ENCODE measurements around the gene TUBGCP6.

TUBGCP6 gene

GRCh38 chr22:50272044-50272802, 27.4 kb upstream of the TUBGCP6 start:
- TF ChIP-seq POLR2AphosphoS5 (IDR thresholded peaks at IDR 0.05; ENCODE audit: low read depth, low read length) = no peak

- no peak for TF ChIP-seq POLR2AphosphoS5 (IDR thresholded peaks at IDR 0.05; ENCODE audit: low read depth, low read length)
- TF ChIP-seq, protein P1, sequence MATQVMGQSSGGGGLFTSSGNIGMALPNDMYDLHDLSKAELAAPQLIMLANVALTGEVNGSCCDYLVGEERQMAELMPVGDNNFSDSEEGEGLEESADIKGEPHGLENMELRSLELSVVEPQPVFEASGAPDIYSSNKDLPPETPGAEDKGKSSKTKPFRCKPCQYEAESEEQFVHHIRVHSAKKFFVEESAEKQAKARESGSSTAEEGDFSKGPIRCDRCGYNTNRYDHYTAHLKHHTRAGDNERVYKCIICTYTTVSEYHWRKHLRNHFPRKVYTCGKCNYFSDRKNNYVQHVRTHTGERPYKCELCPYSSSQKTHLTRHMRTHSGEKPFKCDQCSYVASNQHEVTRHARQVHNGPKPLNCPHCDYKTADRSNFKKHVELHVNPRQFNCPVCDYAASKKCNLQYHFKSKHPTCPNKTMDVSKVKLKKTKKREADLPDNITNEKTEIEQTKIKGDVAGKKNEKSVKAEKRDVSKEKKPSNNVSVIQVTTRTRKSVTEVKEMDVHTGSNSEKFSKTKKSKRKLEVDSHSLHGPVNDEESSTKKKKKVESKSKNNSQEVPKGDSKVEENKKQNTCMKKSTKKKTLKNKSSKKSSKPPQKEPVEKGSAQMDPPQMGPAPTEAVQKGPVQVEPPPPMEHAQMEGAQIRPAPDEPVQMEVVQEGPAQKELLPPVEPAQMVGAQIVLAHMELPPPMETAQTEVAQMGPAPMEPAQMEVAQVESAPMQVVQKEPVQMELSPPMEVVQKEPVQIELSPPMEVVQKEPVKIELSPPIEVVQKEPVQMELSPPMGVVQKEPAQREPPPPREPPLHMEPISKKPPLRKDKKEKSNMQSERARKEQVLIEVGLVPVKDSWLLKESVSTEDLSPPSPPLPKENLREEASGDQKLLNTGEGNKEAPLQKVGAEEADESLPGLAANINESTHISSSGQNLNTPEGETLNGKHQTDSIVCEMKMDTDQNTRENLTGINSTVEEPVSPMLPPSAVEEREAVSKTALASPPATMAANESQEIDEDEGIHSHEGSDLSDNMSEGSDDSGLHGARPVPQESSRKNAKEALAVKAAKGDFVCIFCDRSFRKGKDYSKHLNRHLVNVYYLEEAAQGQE (IDR thresholded peaks at IDR 0.05; ENCODE audit: insufficient read depth in 1 of 2, low read depth in 2 of 2, low read length in 2 of 2) = peak in 1 of 2 experiments; percentile 4; a peak in 1 of 4 replicates
These were observed 26.7 kb upstream of the TUBGCP6 start for GRCh38 chr22:50271519-50271970.

GRCh38 chr22:50270666-50271394, 26.0 kb upstream of the TUBGCP6 start:
- TF ChIP-seq SIN3A (IDR thresholded peaks at IDR 0.05; ENCODE audit: borderline replicate concordance, insufficient read depth, low read length) (peak; percentile 70; the same call in 1 of the 2 replicates), TAF1 (IDR thresholded peaks at IDR 0.05; ENCODE audit: borderline replicate concordance, insufficient read depth, low read length) (no peak), POLR2AphosphoS5 (IDR thresholded peaks at IDR 0.05; ENCODE audit: low read depth, low read length) (no peak), FOXP2 (optimal IDR thresholded peaks at IDR 0.05; ENCODE audit: borderline replicate concordance, extremely low read depth, extremely low read length, insufficient read depth) (no peak)
- TF ChIP-seq, protein P1 (IDR thresholded peaks at IDR 0.05; ENCODE audit: insufficient read depth in 1 of 2, low read depth in 2 of 2, low read length in 2 of 2) = peak; percentile 97 to 98

- TF ChIP-seq, protein P1 (IDR thresholded peaks at IDR 0.05; ENCODE audit: insufficient read depth in 1 of 2, low read depth in 2 of 2, low read length in 2 of 2) = no peak
- TF ChIP-seq SIN3A (IDR thresholded peaks at IDR 0.05; ENCODE audit: borderline replicate concordance, insufficient read depth, low read length) (no peak), FOXP2 (optimal IDR thresholded peaks at IDR 0.05; ENCODE audit: borderline replicate concordance, extremely low read depth, extremely low read length, insufficient read depth) (no peak), TAF1 (IDR thresholded peaks at IDR 0.05; ENCODE audit: borderline replicate concordance, insufficient read depth, low read length) (no peak), POLR2AphosphoS5 (IDR thresholded peaks at IDR 0.05; ENCODE audit: low read depth, low read length) (no peak)
These were observed 25.3 kb upstream of the TUBGCP6 start, which contains the start of gene MAPK11 for GRCh38 chr22:50269970-50270665. TSS of gene MAPK11 (minus strand) at chr22:50270380. CDS start at chr22:50270292, 88 bp downstream.

- TF ChIP-seq TAF1 (IDR thresholded peaks at IDR 0.05; ENCODE audit: borderline replicate concordance, insufficient read depth, low read length) (no peak), FOXP2 (optimal IDR thresholded peaks at IDR 0.05; ENCODE audit: borderline replicate concordance, extremely low read depth, extremely low read length, insufficient read depth) (no peak), SIN3A (IDR thresholded peaks at IDR 0.05; ENCODE audit: borderline replicate concordance, insufficient read depth, low read length) (no peak), POLR2AphosphoS5 (IDR thresholded peaks at IDR 0.05; ENCODE audit: low read depth, low read length) (no peak)
- TF ChIP-seq, protein P1 (IDR thresholded peaks at IDR 0.05; ENCODE audit: insufficient read depth in 1 of 2, low read depth in 2 of 2, low read length in 2 of 2) = no peak
These were observed 24.7 kb upstream of the TUBGCP6 start for GRCh38 chr22:50269573-50269969.
